NCI-H446 treated with DMSO at 0.1 percent for 48 hours (cell line): ENCODE data around the gene CADPS.
A peak's percentile ranks its signal among the peaks of the same experiment; 100 is the strongest.

Experiments
- DNase-seq: peaks from one replicate; lab custom pipeline; 2025; lab: John Stamatoyannopoulos, UW

The CADPS gene

GRCh38 chr3:62421207-62421606 lies 454.0 kb downstream of the CADPS start:
- DNase-seq = no peak

- no peak for DNase-seq
These were observed 459.1 kb downstream of the CADPS start for GRCh38 chr3:62416144-62416543.

GRCh38 chr3:62415312-62415801 lies 459.9 kb downstream of the CADPS start:
- peak; percentile 18 for DNase-seq

GRCh38 chr3:62414786-62415185 lies 460.4 kb downstream of the CADPS start:
- DNase-seq = no peak

GRCh38 chr3:62413687-62414086 lies 461.5 kb downstream of the CADPS start:
- DNase-seq = no peak

- no peak for DNase-seq
These were observed 468.3 kb downstream of the CADPS start for GRCh38 chr3:62406945-62407344.

GRCh38 chr3:62405566-62405965 lies 469.6 kb downstream of the CADPS start:
- no peak for DNase-seq

- DNase-seq = no peak
These were observed 470.1 kb downstream of the CADPS start for GRCh38 chr3:62405135-62405534.

- DNase-seq = no peak
These were observed 470.9 kb downstream of the CADPS start for GRCh38 chr3:62404321-62404720.

- DNase-seq = no peak
These were observed 471.5 kb downstream of the CADPS start for GRCh38 chr3:62403765-62404164.

GRCh38 chr3:62392626-62393292 lies 482.5 kb downstream of the CADPS start:
- DNase-seq = peak; percentile 27

GRCh38 chr3:62387251-62387650 lies 488.0 kb downstream of the CADPS start:
- no peak for DNase-seq

- DNase-seq = no peak
These were observed 495.9 kb downstream of the CADPS start for GRCh38 chr3:62379321-62379798.

- no peak for DNase-seq
These were observed 496.3 kb downstream of the CADPS start for GRCh38 chr3:62378921-62379320.

- no peak for DNase-seq
These were observed 496.9 kb downstream of the CADPS start for GRCh38 chr3:62378311-62378789.

GRCh38 chr3:62376906-62377877 lies 498.0 kb downstream of the CADPS start:
- no peak for DNase-seq

- no peak for DNase-seq
These were observed 498.8 kb downstream of the CADPS start for GRCh38 chr3:62376454-62376720.

- no peak for DNase-seq
These were observed 499.4 kb downstream of the CADPS start for GRCh38 chr3:62375655-62376453.

- no peak for DNase-seq
These were observed 500.6 kb downstream of the CADPS start for GRCh38 chr3:62374341-62375218.

GRCh38 chr3:62373714-62374333 lies 501.4 kb downstream of the CADPS start:
- no peak for DNase-seq

- DNase-seq = no peak
These were observed 502.0 kb downstream of the CADPS start, which contains the start of gene FEZF2 for GRCh38 chr3:62373215-62373614. TSS of gene FEZF2 (minus strand) at chr3:62373550. CDS start at chr3:62372868, 682 bp downstream.
